Measurements from ENCODE around the gene JPH4.
"Not testable (repeated sequence)": the region's sequence is repeated elsewhere in the genome, so short reads cannot be mapped to it uniquely, and the experiment has no call there.

Gene JPH4

GRCh38 chr14:23578560-23579310 lies at the start of gene JPH4:
JPH4 (minus strand) TSS chr14:23578790; CDS start chr14:23577453, 1,337 bp downstream.
- DNase-seq = no peak

GRCh38 chr14:23627961-23628360 lies 49.4 kb upstream of the JPH4 start:
- DNase-seq = no peak

GRCh38 chr14:23626946-23627345 lies 48.4 kb upstream of the JPH4 start:
- DNase-seq = no peak

GRCh38 chr14:23624830-23625404 lies 46.3 kb upstream of the JPH4 start:
- DNase-seq = no peak

DNA sequence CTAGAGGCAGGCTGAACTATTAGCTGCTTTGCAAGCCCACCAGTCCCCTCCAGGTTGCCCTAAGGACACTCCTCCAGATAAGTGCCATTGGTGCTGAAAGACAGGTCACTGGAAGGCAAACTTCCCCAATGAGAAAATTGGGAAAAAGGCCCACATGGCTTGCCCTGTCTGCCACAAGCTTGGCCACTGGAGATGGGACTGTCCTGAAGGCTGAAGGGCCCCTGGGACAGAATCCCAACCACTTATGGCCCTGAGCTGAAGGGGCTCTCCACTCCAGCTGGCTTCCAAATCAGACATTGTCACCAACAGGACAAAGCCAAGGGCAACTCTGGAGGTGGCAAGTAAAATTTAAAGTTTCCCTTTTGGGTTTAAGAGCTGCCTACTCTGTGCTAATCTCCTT lies 45.4 kb upstream of the JPH4 start:
- DNase-seq = no peak

GRCh38 chr14:23622990-23623389 lies 44.4 kb upstream of the JPH4 start:
- no peak for DNase-seq

DNA sequence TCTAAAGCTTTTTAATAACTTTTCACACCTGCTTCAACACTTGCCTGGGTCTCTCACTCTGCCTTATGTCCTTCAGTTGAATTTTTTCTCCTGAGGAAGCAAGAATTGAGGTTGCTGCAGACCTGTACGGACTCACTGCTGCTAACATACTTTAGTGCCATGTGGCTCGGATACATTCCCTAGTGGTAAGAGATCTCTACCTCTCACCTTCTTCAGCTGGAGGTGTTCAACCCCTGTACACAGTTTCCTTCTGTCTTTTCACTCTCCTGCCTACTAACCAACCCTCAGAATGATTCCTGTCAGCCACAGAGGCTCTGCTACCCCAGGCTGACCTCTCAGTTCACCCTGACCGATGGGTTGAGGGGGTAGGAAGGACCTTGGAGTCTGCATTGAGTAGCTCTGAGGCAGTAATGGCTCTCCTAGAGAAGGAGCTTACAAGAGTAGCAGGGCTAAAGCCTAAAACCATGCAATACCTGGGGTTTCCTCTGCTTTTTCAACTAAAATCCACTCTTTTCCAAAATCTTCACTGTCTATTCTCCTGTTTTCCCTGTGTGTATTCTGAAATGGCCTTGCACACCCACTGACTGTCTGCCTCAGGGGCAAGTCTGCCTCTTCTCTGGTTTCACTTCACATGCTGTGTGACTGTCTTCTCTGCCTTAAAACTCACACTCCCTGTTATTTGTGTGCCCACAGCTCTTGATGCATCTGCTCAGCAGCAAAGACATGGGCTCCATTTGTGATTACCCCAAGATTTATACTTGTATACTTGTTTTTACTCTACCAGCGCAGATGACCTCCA lies 43.5 kb upstream of the JPH4 start:
- DNase-seq = no peak

- no peak for DNase-seq
Measured at GRCh38 chr14:23621204-23621931, 42.8 kb upstream of the JPH4 start.

GRCh38 chr14:23620177-23620702 lies 41.6 kb upstream of the JPH4 start:
- no peak for DNase-seq

GRCh38 chr14:23618415-23618988 lies 39.9 kb upstream of the JPH4 start:
- no peak for DNase-seq

- no peak for DNase-seq
Measured at GRCh38 chr14:23617539-23617938, 38.9 kb upstream of the JPH4 start.

GRCh38 chr14:23615856-23616255 lies 37.3 kb upstream of the JPH4 start:
- DNase-seq = no peak

- DNase-seq = no peak
Measured at GRCh38 chr14:23614395-23614828, 35.8 kb upstream of the JPH4 start.

- DNase-seq = no peak
Measured at GRCh38 chr14:23613242-23614070, 34.9 kb upstream of the JPH4 start.

DNA sequence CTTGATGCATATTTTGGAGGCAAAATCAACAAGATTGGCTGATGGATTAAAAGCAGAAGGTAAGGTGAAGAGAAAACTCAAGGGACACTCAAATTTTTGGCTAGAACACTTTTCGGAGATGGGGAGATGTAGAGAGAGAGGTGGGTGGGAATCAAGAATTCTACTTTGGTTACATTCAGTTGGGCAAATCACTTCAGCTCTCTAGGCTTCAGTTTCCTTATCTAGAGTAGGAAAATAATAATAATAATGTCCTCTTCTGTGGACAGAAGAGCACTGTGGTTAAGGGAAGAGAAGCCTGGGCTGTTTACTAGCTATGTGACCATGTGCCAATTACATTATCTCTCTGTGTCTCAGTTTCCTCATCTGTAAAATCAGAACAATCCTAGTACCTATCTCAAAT lies 34.2 kb upstream of the JPH4 start:
- no peak for DNase-seq

GRCh38 chr14:23612354-23612732 lies 33.8 kb upstream of the JPH4 start:
- DNase-seq = no peak

GRCh38 chr14:23610815-23611289 lies 32.3 kb upstream of the JPH4 start:
- DNase-seq = no peak

DNA sequence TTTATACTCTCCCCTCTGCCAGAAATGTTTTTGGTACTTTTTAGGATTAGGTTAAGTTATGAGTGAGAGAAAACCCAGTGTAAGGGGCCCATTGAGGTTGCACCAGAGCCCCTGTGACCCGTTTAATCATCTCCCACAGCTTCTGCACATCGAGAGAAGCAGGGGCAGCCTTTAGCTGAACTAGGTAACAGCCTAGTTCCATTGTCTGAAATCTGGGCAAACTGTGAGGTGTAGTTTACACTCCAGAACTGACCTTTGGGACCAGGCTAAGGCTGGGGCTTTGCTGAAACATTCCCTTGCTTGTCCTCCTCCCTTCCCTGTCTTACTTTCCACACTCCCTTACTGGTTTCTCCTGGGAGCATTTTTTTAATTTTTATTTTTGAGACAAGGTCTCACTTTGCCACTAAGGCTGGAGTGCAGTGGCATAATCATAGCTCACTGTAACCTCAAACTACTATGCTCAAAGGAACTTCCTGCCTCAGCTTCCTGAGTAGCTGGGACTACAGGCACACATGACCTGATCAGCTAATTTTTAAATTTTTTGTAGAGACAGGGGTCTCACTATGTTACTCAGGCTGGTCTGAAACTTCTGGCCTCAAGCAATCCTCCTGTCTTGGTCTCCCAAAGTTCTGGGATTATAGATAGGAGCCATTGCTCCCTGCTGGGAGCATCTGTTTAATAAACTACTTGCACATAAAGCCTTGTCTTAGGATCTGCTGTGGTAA lies 31.7 kb upstream of the JPH4 start:
- DNase-seq = peak; percentile 63

DNA sequence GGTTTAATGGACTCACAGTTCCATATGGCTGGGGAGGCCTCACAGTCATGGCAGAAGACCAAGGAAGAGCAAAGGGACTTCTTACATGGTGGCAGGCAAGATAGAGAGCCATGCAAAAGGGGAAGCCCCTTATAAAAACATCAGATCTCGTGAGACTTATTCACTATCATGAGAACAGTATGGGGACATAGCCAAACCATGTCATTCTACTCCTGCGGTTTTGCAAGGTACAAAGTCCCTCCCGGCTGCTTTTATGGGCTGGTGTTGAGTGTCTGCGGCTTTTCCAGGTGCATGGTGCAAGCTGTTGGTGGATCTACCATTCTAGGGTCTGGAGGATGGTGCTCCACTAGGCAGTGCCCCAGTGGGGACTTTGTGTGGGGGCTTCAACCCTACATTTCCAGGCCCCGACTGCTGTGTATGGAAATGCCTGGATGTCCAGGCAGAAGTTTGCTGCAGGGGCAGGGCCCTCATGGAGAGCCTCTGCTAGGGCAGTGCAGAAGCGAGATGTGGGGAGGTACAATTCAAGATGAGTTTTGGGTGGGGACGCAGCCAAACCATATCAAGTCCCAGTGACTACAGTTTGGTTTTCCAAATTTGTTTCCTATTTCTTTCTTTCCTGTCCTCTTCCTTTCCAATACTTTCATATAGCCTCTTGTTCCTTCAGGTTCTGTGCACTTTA lies 31.0 kb upstream of the JPH4 start:
- DNase-seq = not testable (repeated sequence)

GRCh38 chr14:23609001-23609400 lies 30.4 kb upstream of the JPH4 start:
- no peak for DNase-seq
